GM19035 (cell line): ENCODE results near the gene PFKFB3.
"Not testable (repeated sequence)": the region's sequence is repeated elsewhere in the genome, so short reads cannot be mapped to it uniquely, and the experiment has no call there.

Source experiments
- ATAC-seq: cut with Tn5 transposase; IDR thresholded peaks from one replicate; pipeline ENCODE4 v1.9.1; 2021; ENCODE audit not compliant: unreplicated experiment

The PFKFB3 gene

GRCh38 chr10:6269432-6269831 lies 66.7 kb downstream of the PFKFB3 start:
- no peak for ATAC-seq

- ATAC-seq, result peak; percentile 71
Measured at GRCh38 chr10:6269953-6270867, 67.5 kb downstream of the PFKFB3 start.

- no peak for ATAC-seq
Measured at GRCh38 chr10:6270951-6271350, 68.2 kb downstream of the PFKFB3 start.

GRCh38 chr10:6271663-6272062 lies 68.9 kb downstream of the PFKFB3 start:
- no peak for ATAC-seq

- no peak for ATAC-seq
Measured at GRCh38 chr10:6272126-6272525, 69.4 kb downstream of the PFKFB3 start.

GRCh38 chr10:6273351-6273750 lies 70.6 kb downstream of the PFKFB3 start:
- ATAC-seq, result no peak

GRCh38 chr10:6274040-6274439 lies 71.3 kb downstream of the PFKFB3 start:
- no peak for ATAC-seq

GRCh38 chr10:6274484-6274883 lies 71.8 kb downstream of the PFKFB3 start:
- ATAC-seq, result no peak

GRCh38 chr10:6275022-6275997 lies 72.6 kb downstream of the PFKFB3 start:
- peak; percentile 65 for ATAC-seq

- ATAC-seq, result no peak
Measured at GRCh38 chr10:6276356-6276755, 73.6 kb downstream of the PFKFB3 start.

- ATAC-seq, result no peak
Measured at GRCh38 chr10:6278519-6279120, 75.9 kb downstream of the PFKFB3 start.

GRCh38 chr10:6279540-6280267 lies 77.0 kb downstream of the PFKFB3 start:
- ATAC-seq, result no peak

GRCh38 chr10:6280291-6280690 lies 77.6 kb downstream of the PFKFB3 start:
- ATAC-seq, result no peak

GRCh38 chr10:6282454-6282958 lies 79.8 kb downstream of the PFKFB3 start:
- no peak for ATAC-seq

GRCh38 chr10:6283655-6284054 lies 80.9 kb downstream of the PFKFB3 start:
- ATAC-seq, result no peak

- ATAC-seq, result not testable (repeated sequence)
Measured at GRCh38 chr10:6290621-6291020, 87.9 kb downstream of the PFKFB3 start.

GRCh38 chr10:6292741-6293151 lies 90.0 kb downstream of the PFKFB3 start:
- no peak for ATAC-seq

GRCh38 chr10:6296425-6296824 lies 93.7 kb downstream of the PFKFB3 start:
- not testable (repeated sequence) for ATAC-seq

- no peak for ATAC-seq
Measured at GRCh38 chr10:6296828-6297251, 94.1 kb downstream of the PFKFB3 start.

GRCh38 chr10:6297522-6297921 lies 94.8 kb downstream of the PFKFB3 start:
- ATAC-seq, result no peak
